Suprapubic skin (tissue), 3 donors: ENCODE data around the gene FBXO10.

Experiments used
- EP300 ChIP-seq: sonication (generic); formaldehyde crosslinking; IDR thresholded peaks from one replicate; pipeline ENCODE4 v1.6.1; 2017; ENCODE audit warnings: antibody characterized with exemption
- POLR2A ChIP-seq, 2 donors: fragments of 450-650 bp; IDR thresholded peaks; one replicate each; pipeline ENCODE4 v1.6.1; 2017; ENCODE audit warnings: antibody characterized with exemption in 2 of 2, mild to moderate bottlenecking in 2 of 2, moderate library complexity in 2 of 2
- TF ChIP-seq, protein P1 (sequence below), 2 donors: fragments of 200-600 bp in 1 of 2; fragments of 450-650 bp in 1 of 2; sonication (generic) in 1 of 2; IDR thresholded peaks; one replicate each; pipeline ENCODE4 v1.5.1; 2016 to 2019; ENCODE audit warnings: antibody characterized with exemption in 2 of 2, mild to moderate bottlenecking in 1 of 2, moderate library complexity in 1 of 2

DNA sequence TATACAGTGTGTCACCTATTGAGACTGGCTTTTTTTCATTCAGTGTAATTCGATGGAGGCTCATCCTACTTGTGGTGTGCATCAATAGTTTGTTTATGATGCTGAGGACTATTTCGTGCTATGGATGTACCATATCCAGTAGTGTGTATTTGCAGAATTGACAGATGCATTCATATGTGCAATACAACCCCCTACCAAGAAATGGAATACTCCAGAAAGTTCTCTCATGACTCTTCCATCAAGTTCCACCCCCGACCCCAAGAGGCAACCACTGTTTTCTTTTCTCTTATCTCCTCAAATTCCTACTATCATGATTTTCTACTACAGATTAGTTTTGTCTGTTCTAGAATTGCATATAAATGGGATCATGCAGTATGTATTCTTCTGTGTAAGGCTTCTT, 21.9 kb downstream of the FBXO10 start:
- TF ChIP-seq, protein P1, sequence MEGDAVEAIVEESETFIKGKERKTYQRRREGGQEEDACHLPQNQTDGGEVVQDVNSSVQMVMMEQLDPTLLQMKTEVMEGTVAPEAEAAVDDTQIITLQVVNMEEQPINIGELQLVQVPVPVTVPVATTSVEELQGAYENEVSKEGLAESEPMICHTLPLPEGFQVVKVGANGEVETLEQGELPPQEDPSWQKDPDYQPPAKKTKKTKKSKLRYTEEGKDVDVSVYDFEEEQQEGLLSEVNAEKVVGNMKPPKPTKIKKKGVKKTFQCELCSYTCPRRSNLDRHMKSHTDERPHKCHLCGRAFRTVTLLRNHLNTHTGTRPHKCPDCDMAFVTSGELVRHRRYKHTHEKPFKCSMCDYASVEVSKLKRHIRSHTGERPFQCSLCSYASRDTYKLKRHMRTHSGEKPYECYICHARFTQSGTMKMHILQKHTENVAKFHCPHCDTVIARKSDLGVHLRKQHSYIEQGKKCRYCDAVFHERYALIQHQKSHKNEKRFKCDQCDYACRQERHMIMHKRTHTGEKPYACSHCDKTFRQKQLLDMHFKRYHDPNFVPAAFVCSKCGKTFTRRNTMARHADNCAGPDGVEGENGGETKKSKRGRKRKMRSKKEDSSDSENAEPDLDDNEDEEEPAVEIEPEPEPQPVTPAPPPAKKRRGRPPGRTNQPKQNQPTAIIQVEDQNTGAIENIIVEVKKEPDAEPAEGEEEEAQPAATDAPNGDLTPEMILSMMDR (IDR thresholded peaks at IDR 0.05) = no peak
- TF ChIP-seq EP300 = no peak
- TF ChIP-seq POLR2A (IDR thresholded peaks at IDR 0.05) = no peak
